T-cell (primary cell): ENCODE results near the gene SERPINA9. TPM values are rescaled to one million over a fixed set of nuclear protein-coding genes. Genes with fewer than 3 reads are reported as not detected.
"Not testable (repeated sequence)": the region's sequence is repeated elsewhere in the genome, so short reads cannot be mapped to it uniquely, and the experiment has no call there.

ENCODE experiments used
- ATAC-seq, 4 experiments: fragments of 200-7000 bp in 3 of 4; fragments of 150-1000 bp in 1 of 4; cut with Tn5 transposase; replicated peaks in 1 of 4; 1 replicate in 3 of 4; 2 replicates in 1 of 4; pipeline ENCODE4 v1.10.0; 2021; ENCODE audit warnings: moderate library complexity in 3 of 4, mild to moderate bottlenecking in 2 of 4, moderate number of reproducible peaks in 1 of 4
- CTCF ChIA-PET, 2 donors: fragments of 300-600 bp; sonication (Branson Sonifier 250); formaldehyde crosslinking; loops; one replicate each; lab custom pipeline; 2022; ENCODE audit warnings: antibody characterized with exemption in 2 of 2; lab: Charles Lee
- POLR2A ChIA-PET, 2 donors: fragments of 300-600 bp; sonication (Branson Sonifier 250); formaldehyde crosslinking; loops; one replicate each; lab custom pipeline; 2022; ENCODE audit warnings: antibody characterized with exemption in 2 of 2; lab: Charles Lee
- DNase-seq, 35 experiments: peaks; one replicate each; pipeline versions ENCODE4 v3.0.0 to v3.0.0-alpha.2; 2013 to 2023
- H3K27ac ChIP-seq: one replicate; pipeline ENCODE4 v1.5.1; 2013; ENCODE audit warnings: low read length
- H3K27me3 ChIP-seq, 2 experiments: replicated peaks in 1 of 2; 1 replicate in 1 of 2; 2 replicates in 1 of 2; pipeline versions ENCODE4 v1.6.1 to v1.7.0; 2013; ENCODE audit warnings: low read length in 1 of 2, mixed read lengths in 1 of 2; ENCODE audit not compliant: control insufficient read depth in 2 of 2, insufficient read depth in 2 of 2; ENCODE audit errors: extremely low read depth in 1 of 2
- H3K36me3 ChIP-seq, 2 donors: 1 replicate in 1 of 2; 2 replicates in 1 of 2; pipeline versions ENCODE4 v1.6.1 to v1.7.0; 2013; ENCODE audit warnings: low read length in 1 of 2; ENCODE audit not compliant: control insufficient read depth in 2 of 2, insufficient read depth in 1 of 2; ENCODE audit errors: extremely low read depth in 1 of 2
- H3K4me1 ChIP-seq, 2 experiments: 1 replicate in 1 of 2; 2 replicates in 1 of 2; pipeline versions ENCODE4 v1.6.1 to v1.7.0; 2013; ENCODE audit warnings: low read length in 2 of 2, mixed read lengths in 1 of 2; ENCODE audit not compliant: insufficient read depth in 2 of 2, control insufficient read depth in 1 of 2; ENCODE audit errors: extremely low read depth in 1 of 2
- H3K4me3 ChIP-seq, 2 donors: 1 replicate in 1 of 2; 2 replicates in 1 of 2; pipeline versions ENCODE4 v1.5.1 to v1.7.0; 2013; ENCODE audit warnings: mild to moderate bottlenecking in 2 of 2, low read length in 1 of 2, moderate library complexity in 1 of 2; ENCODE audit not compliant: control insufficient read depth in 1 of 2; ENCODE audit errors: extremely low read depth in 1 of 2
- H3K9me3 ChIP-seq: 2 replicates; pipeline ENCODE4 v1.7.0; 2013
- H3K27ac Mint-ChIP-seq, 2 donors: one replicate each; pipeline ENCODE4 v1.8.0; 2020 to 2021; ENCODE audit warnings: mild to moderate bottlenecking in 2 of 2, mixed read lengths in 2 of 2
- H3K27me3 Mint-ChIP-seq, 2 donors: one replicate each; pipeline ENCODE4 v1.8.0; 2021 to 2022; ENCODE audit warnings: mixed read lengths in 2 of 2
- H3K36me3 Mint-ChIP-seq: one replicate; pipeline ENCODE4 v1.8.0; 2021; ENCODE audit warnings: mixed read lengths
- H3K4me1 Mint-ChIP-seq, 3 donors: one replicate each; pipeline ENCODE4 v1.8.0; 2020 to 2022; ENCODE audit warnings: mixed read lengths in 3 of 3, mild to moderate bottlenecking in 1 of 3
- H3K4me3 Mint-ChIP-seq, 3 donors: one replicate each; pipeline ENCODE4 v1.8.0; 2020 to 2022; ENCODE audit warnings: mild to moderate bottlenecking in 3 of 3, mixed read lengths in 3 of 3, moderate library complexity in 3 of 3
- H3K9me3 Mint-ChIP-seq, 3 donors: one replicate each; pipeline ENCODE4 v1.8.0; 2020 to 2022; ENCODE audit warnings: mixed read lengths in 3 of 3
- WGBS: methylation state at CpG from one replicate; pipeline ENCODE4 v1.1.5; 2013; ENCODE audit warnings: missing lambda C conversion rate; ENCODE audit not compliant: insufficient coverage; 5-methylcytosine and 5-hydroxymethylcytosine counted together
- total RNA-seq, 35 experiments: library from RNA in 6 of 35; stranded (reverse) in 6 of 35; fragments of 120-200 nt in 1 of 35; gene quantifications; one replicate each; pipeline versions ENCODE4 v1.2.1 to v1.2.4 and lab custom pipeline; 2013 to 2026

The SERPINA9 gene
- total RNA-seq, 5 donors from 2014 or later (not counting 1 experiment from before 2014, with no cell fraction given), result not detected

DNA sequence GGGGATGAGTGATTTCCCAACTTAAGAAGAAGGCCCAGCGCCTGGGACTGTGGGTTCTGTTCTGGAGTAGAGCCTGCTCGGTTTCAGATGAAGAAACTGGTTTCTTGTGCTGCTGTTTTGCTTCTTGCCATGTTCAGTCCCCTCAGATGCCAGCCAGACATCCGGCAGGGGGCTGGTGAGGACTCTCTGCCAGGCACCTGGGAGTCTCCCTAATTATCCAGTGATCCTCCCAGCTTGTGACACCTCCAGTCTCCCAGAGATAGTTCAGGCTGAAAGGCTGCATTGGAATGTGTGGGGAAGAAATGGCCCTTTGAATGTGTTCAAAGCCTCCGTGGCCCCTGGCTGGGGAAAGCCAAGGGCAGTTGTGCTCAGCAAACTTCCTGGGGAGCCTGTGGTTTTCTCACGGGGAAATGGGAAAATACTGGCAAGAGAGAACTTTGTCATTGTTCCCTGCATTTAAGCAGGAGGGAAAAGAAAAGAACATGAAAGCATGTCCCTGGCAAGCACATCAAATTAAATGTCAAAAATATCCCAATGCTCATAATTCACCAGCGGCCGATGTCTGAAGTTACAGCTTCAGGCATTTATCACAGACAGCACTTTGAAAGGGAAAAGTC is 41.8 kb upstream of the SERPINA9 start:
- POLR2A ChIA-PET, result interaction anchor here in 1 of 2 donors (0.7 kb wide), 1 partner anchor 66 kb away, joined by 3 read pairs; no protein-coding TSS in a partner anchor
- no peak overlapping the region for H3K4me3 ChIP-seq
- no peaks in the 10 kb centered on the region for H3K4me1 Mint-ChIP-seq
- WGBS, result 6% methylated on average over 2 of the region's 7 CpGs
- no peaks in the 10 kb centered on the region for H3K9me3 ChIP-seq
- H3K4me1 ChIP-seq, result no peaks in the 10 kb centered on the region
- CTCF ChIA-PET, result no interaction called here
- H3K36me3 Mint-ChIP-seq, result no peaks in the 10 kb centered on the region
- H3K27me3 ChIP-seq, result peaks cover 0 to 26% of the 10 kb centered on the region in 2 experiments
- peaks cover 3 to 13% (median 5%) of the 10 kb centered on the region in 3 donors for H3K9me3 Mint-ChIP-seq
- no peak overlapping the region for H3K27ac ChIP-seq
- no peaks in the 10 kb centered on the region for H3K36me3 ChIP-seq
- no peak overlapping the region for H3K4me3 Mint-ChIP-seq
- H3K27ac Mint-ChIP-seq, result no peak overlapping the region
- ATAC-seq, result no peak
- no peak for DNase-seq
- peaks cover 7 to 16% of the 10 kb centered on the region in 2 donors for H3K27me3 Mint-ChIP-seq

DNA sequence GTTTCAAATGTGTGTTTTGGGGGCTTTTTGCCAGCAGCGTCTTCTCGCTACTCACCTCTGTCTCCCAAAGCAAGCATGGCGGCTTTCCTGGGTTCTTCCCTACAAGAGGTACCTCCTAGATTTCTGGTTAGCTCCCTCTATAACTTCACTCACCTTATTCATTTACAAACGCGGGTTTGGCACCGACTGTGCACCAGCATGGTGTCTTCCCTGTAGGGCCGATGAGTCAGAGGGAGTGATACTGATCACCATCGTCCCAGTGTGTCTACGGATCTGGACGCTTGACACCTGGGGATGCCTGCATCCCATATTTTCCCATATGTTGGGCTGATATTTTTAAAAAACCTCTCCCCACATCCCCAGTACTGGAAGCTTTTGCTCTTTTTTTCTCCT is 41.2 kb upstream of the SERPINA9 start:
- peaks cover 6 to 16% of the 10 kb centered on the region in 2 donors for H3K27me3 Mint-ChIP-seq

DNA sequence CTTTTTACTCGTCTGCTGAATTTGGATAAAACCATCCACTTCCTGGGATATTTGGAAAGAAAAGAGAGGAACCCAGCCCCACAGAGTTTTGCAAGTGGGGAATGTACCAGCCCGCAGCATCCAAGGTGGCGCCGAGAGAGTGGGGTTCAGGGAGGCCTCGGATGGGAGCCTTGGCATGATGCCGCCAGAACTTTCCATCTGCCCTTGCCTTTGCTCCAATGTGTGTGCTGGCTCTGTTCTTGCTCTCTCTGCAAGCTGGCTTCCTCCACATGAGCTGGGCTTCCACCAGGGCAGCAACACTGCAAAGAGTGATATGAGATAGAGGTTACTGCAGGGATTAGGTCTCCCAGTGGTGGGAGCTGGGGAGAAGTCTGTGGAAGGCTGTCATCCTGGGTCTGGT is 39.9 kb upstream of the SERPINA9 start:
- DNase-seq (no peak), ATAC-seq (no peak)
- H3K36me3 Mint-ChIP-seq, result no peaks in the 10 kb centered on the region
- CTCF ChIA-PET, result no interaction called here
- no CpG with 5 or more reads among the region's 6 CpGs for WGBS
- Histone ChIP-seq H3K36me3 (no peaks in the 10 kb centered on the region), H3K27me3 (peaks cover 0 to 22% of the 10 kb centered on the region in 2 experiments), H3K4me1 (no peaks in the 10 kb centered on the region), H3K27ac (no peak overlapping the region), H3K9me3 (no peaks in the 10 kb centered on the region), H3K4me3 (no peak overlapping the region)
- no peaks in the 10 kb centered on the region for H3K4me1 Mint-ChIP-seq
- no peak overlapping the region for H3K4me3 Mint-ChIP-seq
- peaks cover 3 to 13% (median 5%) of the 10 kb centered on the region in 3 donors for H3K9me3 Mint-ChIP-seq
- POLR2A ChIA-PET, result no interaction called here
- peaks cover 0 to 16% of the 10 kb centered on the region in 2 donors for H3K27me3 Mint-ChIP-seq
- H3K27ac Mint-ChIP-seq, result no peak overlapping the region

More for the DNA sequence above, 41.2 kb upstream of the SERPINA9 start:
- no peaks in the 10 kb centered on the region for H3K9me3 ChIP-seq
- H3K9me3 Mint-ChIP-seq, result peaks cover 3 to 13% (median 5%) of the 10 kb centered on the region in 3 donors
- WGBS, result no CpG with 5 or more reads among the region's 10 CpGs
- H3K4me1 Mint-ChIP-seq, result no peaks in the 10 kb centered on the region
- no peaks in the 10 kb centered on the region for H3K36me3 Mint-ChIP-seq
- H3K27ac Mint-ChIP-seq, result no peak overlapping the region
- ChIA-PET POLR2A (no interaction called here), CTCF (no interaction called here)
- H3K27me3 ChIP-seq, result peaks cover 0 to 22% of the 10 kb centered on the region in 2 experiments
- no peak overlapping the region for H3K4me3 ChIP-seq
- H3K4me1 ChIP-seq, result no peaks in the 10 kb centered on the region
- H3K4me3 Mint-ChIP-seq, result no peak overlapping the region
- H3K27ac ChIP-seq, result no peak overlapping the region
- no peaks in the 10 kb centered on the region for H3K36me3 ChIP-seq
- DNase-seq (no peak), ATAC-seq (no peak)

DNA sequence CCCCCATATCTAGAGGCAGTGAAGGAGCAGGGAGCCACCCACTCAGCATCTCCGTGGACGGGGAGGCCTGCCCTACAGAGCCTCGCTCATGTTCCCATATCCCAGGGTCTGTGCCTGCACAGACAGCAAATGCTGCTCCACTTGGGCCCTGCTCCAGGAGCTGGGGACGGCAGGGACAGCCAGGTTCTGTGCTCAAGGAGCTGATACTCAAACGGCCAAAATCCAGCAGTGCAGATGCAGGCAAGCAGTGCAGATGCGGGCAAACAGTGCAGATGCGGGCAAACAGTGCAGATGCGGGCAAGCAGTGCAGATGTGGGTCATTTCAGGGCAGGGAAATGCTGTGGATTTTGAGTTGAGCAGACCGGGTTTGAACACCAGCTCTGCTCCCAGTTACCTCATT is 39.4 kb upstream of the SERPINA9 start:
- Mint-ChIP-seq H3K9me3 (peaks cover 3 to 13% (median 5%) of the 10 kb centered on the region in 3 donors), H3K27me3 (peaks cover 0 to 16% of the 10 kb centered on the region in 2 donors), H3K4me1 (no peaks in the 10 kb centered on the region), H3K27ac (no peak overlapping the region), H3K36me3 (no peaks in the 10 kb centered on the region), H3K4me3 (no peak overlapping the region)
- Histone ChIP-seq H3K36me3 (no peaks in the 10 kb centered on the region), H3K9me3 (no peaks in the 10 kb centered on the region), H3K27ac (no peak overlapping the region), H3K4me1 (no peaks in the 10 kb centered on the region), H3K4me3 (no peak overlapping the region), H3K27me3 (peaks cover 0 to 22% of the 10 kb centered on the region in 2 experiments)
- ChIA-PET CTCF (no interaction called here), POLR2A (no interaction called here)
- ATAC-seq (no peak), DNase-seq (no peak)
- 81% methylated on average over 6 of the region's 9 CpGs for WGBS

DNA sequence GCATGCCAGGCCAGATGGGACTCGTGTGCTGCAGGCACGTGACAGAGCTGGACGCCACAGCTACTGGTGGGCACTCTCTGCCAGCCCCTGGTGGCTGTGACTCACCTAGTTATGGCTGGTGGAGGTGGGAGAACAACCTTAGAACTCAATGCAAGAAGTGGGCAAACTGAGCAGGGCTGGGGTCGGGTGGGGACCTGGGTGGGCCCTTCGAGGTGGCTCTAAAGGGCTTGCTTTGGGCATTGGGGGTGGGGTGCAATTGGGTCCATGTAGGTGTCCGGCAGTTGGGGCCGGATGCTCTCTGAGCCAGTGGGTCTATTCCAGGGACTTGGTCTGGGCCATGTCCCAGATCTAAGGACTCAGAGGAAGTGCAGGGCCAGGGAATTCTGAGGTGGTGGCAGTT is 38.4 kb upstream of the SERPINA9 start:
- Histone ChIP-seq H3K9me3 (no peaks in the 10 kb centered on the region), H3K27ac (no peak overlapping the region), H3K4me1 (no peaks in the 10 kb centered on the region), H3K27me3 (peaks cover 0 to 27% of the 10 kb centered on the region in 2 experiments), H3K4me3 (no peak overlapping the region), H3K36me3 (no peaks in the 10 kb centered on the region)
- H3K9me3 Mint-ChIP-seq, result peaks cover 3 to 7% (median 5%) of the 10 kb centered on the region in 3 donors
- no peak overlapping the region for H3K4me3 Mint-ChIP-seq
- WGBS, result 67% methylated on average over 7 of the region's 7 CpGs
- no peaks in the 10 kb centered on the region for H3K4me1 Mint-ChIP-seq
- H3K27me3 Mint-ChIP-seq, result peaks cover 5 to 16% of the 10 kb centered on the region in 2 donors
- ChIA-PET POLR2A (no interaction called here), CTCF (interaction anchor here in 1 of 2 donors (0.6 kb wide), 1 partner anchor 50 kb away, joined by 4 read pairs; no protein-coding TSS in a partner anchor)
- H3K36me3 Mint-ChIP-seq, result no peaks in the 10 kb centered on the region
- no peak for ATAC-seq
- H3K27ac Mint-ChIP-seq, result no peak overlapping the region
- DNase-seq, result no peak

DNA sequence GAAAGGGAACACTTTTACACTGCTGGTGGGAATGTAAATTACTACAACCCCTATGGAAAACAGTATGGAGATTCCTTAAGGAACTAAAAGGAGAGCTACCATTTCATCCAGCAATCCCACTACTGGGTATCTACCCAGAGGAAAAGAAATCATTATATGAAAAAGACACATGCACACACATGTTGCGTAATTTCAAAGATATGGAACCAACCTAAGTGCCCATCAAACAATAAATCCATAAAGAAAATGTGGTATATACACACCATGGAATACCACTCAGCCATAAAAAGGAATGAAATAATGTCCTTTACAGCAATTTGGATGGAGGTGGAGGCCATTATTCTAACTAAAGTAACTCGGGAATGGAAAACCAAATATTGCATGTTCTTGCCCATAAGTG is 34.5 kb upstream of the SERPINA9 start:
- H3K36me3 Mint-ChIP-seq, DNase-seq, H3K27ac Mint-ChIP-seq, H3K9me3 Mint-ChIP-seq, H3K27ac ChIP-seq, POLR2A ChIA-PET, ATAC-seq, CTCF ChIA-PET, H3K36me3 ChIP-seq, H3K4me1 ChIP-seq, H3K4me3 Mint-ChIP-seq, H3K9me3 ChIP-seq, H3K4me1 Mint-ChIP-seq, H3K4me3 ChIP-seq, H3K27me3 Mint-ChIP-seq: not testable (repeated sequence)
- H3K27me3 ChIP-seq, result peaks cover 0 to 25% of the 10 kb centered on the region in 2 experiments
- WGBS, result no CpG with 5 or more reads among the region's 2 CpGs
